AG04449 (cell line): Measurements from ENCODE around the gene NAPB.

Experiments
- CTCF ChIA-PET: fragments of 350-600 bp; formaldehyde crosslinking; extraction: SDS; loops from one replicate; lab custom pipeline; 2021; ENCODE audit warnings: antibody characterized with exemption; lab: Yijun Ruan, JAX
- POLR2A ChIA-PET: fragments of 400-600, 350-600 bp; formaldehyde crosslinking; extraction: SDS; loops from one replicate; lab custom pipeline; 2020; ENCODE audit warnings: antibody characterized with exemption, inconsistent platforms; lab: Yijun Ruan, JAX
- DNase-seq: peaks from one replicate; pipeline ENCODE4 v3.0.0-alpha.2; 2010; ENCODE audit warnings: low read depth, low spot score
- H3K4me3 ChIP-seq: 2 replicates; pipeline ENCODE4 v1.5.1; 2011; ENCODE audit warnings: low read depth, mild to moderate bottlenecking, control low read depth, low read length
- CTCF ChIP-seq: IDR thresholded peaks from one replicate; pipeline ENCODE4 v1.5.1; 2011; ENCODE audit warnings: mild to moderate bottlenecking, moderate library complexity, low read length, control low read depth, inconsistent platforms; ENCODE audit not compliant: insufficient read depth; ENCODE audit errors: missing control alignments

Gene NAPB

DNA sequence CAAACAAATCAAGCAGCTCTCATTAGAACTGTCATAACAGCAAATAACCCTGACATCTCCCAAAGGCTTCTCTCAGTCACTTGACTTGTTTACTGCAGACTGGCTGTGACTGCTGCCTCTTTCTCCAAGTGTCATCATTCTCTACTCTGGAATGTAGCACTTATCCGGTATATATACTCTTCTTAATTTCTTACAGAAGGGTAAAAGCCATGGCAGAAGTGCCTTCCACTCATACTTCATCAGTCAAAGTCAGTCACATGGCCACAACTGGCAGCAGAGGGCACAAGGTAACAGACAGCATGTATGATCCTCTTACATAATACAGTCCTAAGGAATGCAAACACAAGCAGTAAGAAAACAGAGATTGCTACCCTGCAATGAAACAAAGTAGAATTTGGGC, 9.3 kb downstream of the NAPB start:
- ChIA-PET CTCF (interaction anchor here (1.1 to 1.9 kb wide), 2 partner anchors 9 to 62 kb away, joined by 3 to 4 read pairs; partner anchors contain the start of gene NAPB), POLR2A (no interaction called here)
- TF ChIP-seq CTCF, result no peak
- DNase-seq, result no peak
- no peak overlapping the region for H3K4me3 ChIP-seq

GRCh38 chr20:23410916-23411695, 10.2 kb downstream of the NAPB start:
- ChIA-PET CTCF (interaction anchor here (1.1 to 2.0 kb wide), 4 partner anchors 9 to 61 kb away, joined by 3 to 7 read pairs (median 4); partner anchors contain the start of gene NAPB), POLR2A (no interaction called here)

GRCh38 chr20:23409800-23410199, 11.5 kb downstream of the NAPB start:
- no peak for DNase-seq
- TF ChIP-seq CTCF, result no peak
- no peak overlapping the region for H3K4me3 ChIP-seq
- POLR2A ChIA-PET, result no interaction called here
- CTCF ChIA-PET, result interaction anchor here (1.2 to 2.0 kb wide), 2 partner anchors 10 to 11 kb away, joined by 3 to 7 read pairs; no protein-coding TSS in a partner anchor

More at GRCh38 chr20:23410916-23411695, 10.2 kb downstream of the NAPB start:
- H3K4me3 ChIP-seq, result no peak overlapping the region
- no peak for DNase-seq
- no peak for TF ChIP-seq CTCF

DNA sequence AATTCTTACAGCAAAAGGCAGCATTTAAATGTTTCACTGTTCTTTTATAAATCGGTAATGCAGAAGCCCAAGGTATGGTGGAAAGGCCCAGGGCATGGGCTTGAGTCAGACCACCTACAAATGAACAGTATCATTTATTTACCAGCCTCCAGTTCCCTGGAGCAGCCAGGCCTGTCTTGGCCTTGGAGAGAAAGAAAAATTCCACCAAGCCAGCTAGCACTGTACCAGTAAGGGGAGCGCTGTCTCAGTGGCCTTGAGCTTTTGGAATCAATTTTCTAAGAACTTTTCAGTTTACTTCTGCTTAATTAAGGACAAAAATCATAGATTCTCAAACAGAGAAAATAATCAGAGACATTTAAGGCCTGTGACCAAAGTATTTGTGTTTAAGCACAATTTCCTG, 12.3 kb downstream of the NAPB start:
- no peak for TF ChIP-seq CTCF
- H3K4me3 ChIP-seq, result no peak overlapping the region
- ChIA-PET CTCF (interaction anchor here (2.0 kb wide), 1 partner anchor 11 kb away, joined by 7 read pairs; no protein-coding TSS in a partner anchor), POLR2A (no interaction called here)
- no peak for DNase-seq

DNA sequence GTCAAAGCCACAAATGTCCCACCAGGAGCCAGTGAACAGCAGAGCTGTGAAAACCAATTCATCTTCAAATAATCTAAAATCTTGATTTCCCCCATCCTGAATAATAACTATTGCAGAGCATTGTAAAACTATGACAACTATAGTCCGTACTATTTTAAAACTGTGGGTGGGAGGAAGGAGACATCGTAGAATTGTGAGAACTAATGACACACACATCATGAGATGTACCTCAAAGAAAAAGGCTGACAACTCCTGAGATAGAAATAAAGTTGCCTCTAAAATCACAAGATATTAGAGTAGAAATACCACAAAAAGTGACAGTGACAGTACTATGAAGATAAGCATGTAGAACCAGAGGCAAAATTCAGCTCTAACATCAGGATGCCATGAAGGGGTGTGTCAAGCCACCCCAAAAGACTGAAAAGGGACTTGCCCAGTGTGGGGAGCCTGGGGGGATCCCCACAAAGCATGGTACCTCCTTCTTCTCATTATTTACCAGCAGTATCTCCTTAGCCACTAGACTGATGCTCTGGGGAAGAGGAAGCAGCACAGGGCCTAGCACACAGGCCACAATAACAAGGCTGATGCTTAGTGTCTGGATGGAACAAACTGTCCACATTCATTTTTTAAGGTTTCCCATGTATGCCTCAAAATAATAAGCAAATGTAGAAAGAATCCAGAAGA, 13.4 kb downstream of the NAPB start:
- CTCF ChIA-PET, result no interaction called here
- no peak overlapping the region for H3K4me3 ChIP-seq
- no peak for TF ChIP-seq CTCF
- no peak for DNase-seq
- POLR2A ChIA-PET, result no interaction called here

DNA sequence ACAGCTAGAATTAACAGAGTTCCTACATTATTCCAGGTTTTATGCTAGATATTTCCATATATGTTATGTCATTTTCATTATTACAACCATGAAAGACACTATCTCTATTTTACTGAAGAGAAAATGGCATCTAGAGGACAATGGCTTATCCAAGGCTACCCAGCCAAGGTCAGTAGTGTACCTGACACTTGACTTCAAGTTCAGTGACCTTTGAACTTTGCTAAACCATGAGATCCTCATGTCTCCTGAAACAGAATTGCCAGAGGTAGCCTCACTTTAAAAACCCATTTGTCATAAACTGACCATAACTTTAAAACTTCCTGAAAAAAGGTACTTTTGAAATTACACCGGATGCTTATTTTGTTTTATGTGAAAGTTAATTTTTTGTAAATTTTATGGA, 14.4 kb downstream of the NAPB start:
- TF ChIP-seq CTCF, result no peak
- DNase-seq, result no peak
- CTCF ChIA-PET, result interaction anchor here (1.8 to 2.2 kb wide), 2 partner anchors 9 to 33 kb away, joined by 4 to 6 read pairs; no protein-coding TSS in a partner anchor
- POLR2A ChIA-PET, result no interaction called here
- no peak overlapping the region for H3K4me3 ChIP-seq
